Tibial nerve (tissue), 3 donors: ENCODE results near the gene SEMA3A.

Experiments used
- POLR2A ChIP-seq, 2 donors: fragments of 450-650 bp; IDR thresholded peaks; one replicate each; pipeline ENCODE4 v1.6.1; 2017; ENCODE audit warnings: antibody characterized with exemption in 2 of 2, mild to moderate bottlenecking in 2 of 2, moderate library complexity in 2 of 2
- TF ChIP-seq, protein P1 (sequence below), 5 experiments: fragments of 200-600 bp in 3 of 5; fragments of 450-650 bp in 2 of 5; sonication (generic) in 3 of 5; IDR thresholded peaks; one replicate each; pipeline ENCODE4 v1.5.1; 2016 to 2019; ENCODE audit warnings: antibody characterized with exemption in 5 of 5, mild to moderate bottlenecking in 3 of 5, moderate library complexity in 2 of 5

DNA sequence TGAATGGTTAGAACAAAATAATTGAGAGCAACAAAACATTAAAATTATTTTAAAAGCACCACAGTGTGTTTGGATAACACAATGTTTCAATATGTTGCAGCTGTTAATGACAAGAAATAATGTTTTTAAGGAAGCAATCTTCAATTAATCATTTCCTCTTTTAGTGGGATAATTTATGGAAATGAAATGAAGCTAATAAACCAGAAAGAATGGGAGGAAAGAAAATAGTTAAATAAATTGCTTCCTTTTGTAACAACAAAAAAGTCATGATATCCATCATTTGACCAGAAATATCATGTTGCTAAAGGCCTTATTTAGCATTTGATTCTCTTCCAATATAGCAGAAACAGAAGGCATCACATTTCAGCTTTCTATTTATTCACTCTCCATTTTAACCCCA, 224.5 kb downstream of the SEMA3A start:
- TF ChIP-seq, protein P1, sequence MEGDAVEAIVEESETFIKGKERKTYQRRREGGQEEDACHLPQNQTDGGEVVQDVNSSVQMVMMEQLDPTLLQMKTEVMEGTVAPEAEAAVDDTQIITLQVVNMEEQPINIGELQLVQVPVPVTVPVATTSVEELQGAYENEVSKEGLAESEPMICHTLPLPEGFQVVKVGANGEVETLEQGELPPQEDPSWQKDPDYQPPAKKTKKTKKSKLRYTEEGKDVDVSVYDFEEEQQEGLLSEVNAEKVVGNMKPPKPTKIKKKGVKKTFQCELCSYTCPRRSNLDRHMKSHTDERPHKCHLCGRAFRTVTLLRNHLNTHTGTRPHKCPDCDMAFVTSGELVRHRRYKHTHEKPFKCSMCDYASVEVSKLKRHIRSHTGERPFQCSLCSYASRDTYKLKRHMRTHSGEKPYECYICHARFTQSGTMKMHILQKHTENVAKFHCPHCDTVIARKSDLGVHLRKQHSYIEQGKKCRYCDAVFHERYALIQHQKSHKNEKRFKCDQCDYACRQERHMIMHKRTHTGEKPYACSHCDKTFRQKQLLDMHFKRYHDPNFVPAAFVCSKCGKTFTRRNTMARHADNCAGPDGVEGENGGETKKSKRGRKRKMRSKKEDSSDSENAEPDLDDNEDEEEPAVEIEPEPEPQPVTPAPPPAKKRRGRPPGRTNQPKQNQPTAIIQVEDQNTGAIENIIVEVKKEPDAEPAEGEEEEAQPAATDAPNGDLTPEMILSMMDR (IDR thresholded peaks at IDR 0.05): no peak
- TF ChIP-seq POLR2A (IDR thresholded peaks at IDR 0.05): no peak
